Mucosa of rectum (tissue), 2 donors: Measurements from ENCODE around the gene NFATC4.

Experiments
- H3K27ac ChIP-seq, 2 donors: one replicate each; pipeline ENCODE4 v1.7.0; 2013; ENCODE audit warnings: inconsistent platforms in 2 of 2, low read depth in 2 of 2, low read length in 2 of 2
- H3K27me3 ChIP-seq, 2 donors: one replicate each; pipeline ENCODE4 v1.7.0; 2013; ENCODE audit warnings: low read length in 2 of 2; ENCODE audit not compliant: control insufficient read depth in 2 of 2, insufficient read depth in 2 of 2
- H3K36me3 ChIP-seq, 2 donors: one replicate each; pipeline ENCODE4 v1.7.0; 2013; ENCODE audit warnings: low read length in 2 of 2; ENCODE audit not compliant: control insufficient read depth in 2 of 2, insufficient read depth in 2 of 2
- H3K4me1 ChIP-seq, 2 donors: one replicate each; pipeline ENCODE4 v1.7.0; 2013; ENCODE audit warnings: low read length in 2 of 2, mild to moderate bottlenecking in 1 of 2; ENCODE audit not compliant: control insufficient read depth in 2 of 2, insufficient read depth in 2 of 2
- H3K4me3 ChIP-seq, 2 donors: one replicate each; pipeline ENCODE4 v1.7.0; 2013; ENCODE audit warnings: low read length in 2 of 2
- H3K9ac ChIP-seq, 2 donors: one replicate each; pipeline ENCODE4 v1.7.0; 2013; ENCODE audit warnings: low read length in 2 of 2, low read depth in 1 of 2, mild to moderate bottlenecking in 1 of 2
- H3K9me3 ChIP-seq, 2 donors: one replicate each; pipeline ENCODE4 v1.7.0; 2013; ENCODE audit warnings: low read length in 2 of 2; ENCODE audit not compliant: control insufficient read depth in 2 of 2
- donor health status: healthy.
- donor health status: Normal muscosa, but diverticular disease.

NFATC4 gene

DNA sequence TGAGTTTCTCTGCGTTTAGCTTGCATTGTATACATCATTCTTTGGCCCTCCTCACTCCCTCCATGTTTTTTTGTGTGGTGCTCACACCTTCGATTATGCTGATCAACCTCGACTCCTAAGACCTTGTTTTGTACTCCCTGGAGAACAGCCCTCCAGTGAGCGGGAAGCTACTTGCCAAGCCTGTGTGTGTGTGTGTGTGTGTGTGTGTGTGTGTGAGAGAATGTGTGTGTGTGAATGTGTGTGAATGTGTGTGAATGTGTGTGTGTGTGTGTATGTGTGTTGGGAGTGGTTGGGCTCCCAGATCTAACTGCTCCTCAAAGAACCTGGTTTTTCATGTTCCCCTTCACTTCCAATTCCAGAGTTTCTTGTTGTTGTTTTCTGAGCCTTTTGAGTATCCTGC lies 36.8 kb downstream of the NFATC4 start:
- Histone ChIP-seq H3K4me1 (peaks cover 4 to 8% of the 10 kb centered on the region in 2 donors), H3K9ac (no peak overlapping the region), H3K36me3 (peaks cover 0 to 11% of the 10 kb centered on the region in 2 donors), H3K4me3 (no peak overlapping the region), H3K27me3 (no peaks in the 10 kb centered on the region), H3K9me3 (no peaks in the 10 kb centered on the region), H3K27ac (no peak overlapping the region)

DNA sequence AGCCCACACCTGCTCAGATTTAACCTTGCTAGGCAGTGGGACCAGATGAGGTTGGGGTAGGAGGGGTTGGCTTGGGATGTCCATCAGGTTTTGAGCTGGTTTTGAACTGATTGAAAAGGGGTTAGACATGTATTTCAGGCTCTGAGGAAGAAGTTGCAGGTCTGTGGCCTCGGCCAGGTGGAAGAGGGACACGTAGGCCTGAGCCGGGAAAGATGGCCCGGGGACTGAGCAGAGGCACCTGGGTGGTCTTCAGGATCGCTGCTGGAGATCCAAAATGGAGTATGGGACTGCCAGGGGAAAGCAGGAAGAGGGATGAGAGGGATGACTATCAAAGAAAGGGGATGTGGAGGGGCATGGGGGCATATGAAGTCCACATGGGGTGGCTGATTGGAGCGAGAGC lies 38.4 kb downstream of the NFATC4 start:
- Histone ChIP-seq H3K4me1 (peaks cover 0 to 4% of the 10 kb centered on the region in 2 donors), H3K9ac (no peak overlapping the region), H3K9me3 (no peaks in the 10 kb centered on the region), H3K36me3 (peaks cover 9 to 19% of the 10 kb centered on the region in 2 donors), H3K27me3 (no peaks in the 10 kb centered on the region), H3K4me3 (no peak overlapping the region), H3K27ac (no peak overlapping the region)

DNA sequence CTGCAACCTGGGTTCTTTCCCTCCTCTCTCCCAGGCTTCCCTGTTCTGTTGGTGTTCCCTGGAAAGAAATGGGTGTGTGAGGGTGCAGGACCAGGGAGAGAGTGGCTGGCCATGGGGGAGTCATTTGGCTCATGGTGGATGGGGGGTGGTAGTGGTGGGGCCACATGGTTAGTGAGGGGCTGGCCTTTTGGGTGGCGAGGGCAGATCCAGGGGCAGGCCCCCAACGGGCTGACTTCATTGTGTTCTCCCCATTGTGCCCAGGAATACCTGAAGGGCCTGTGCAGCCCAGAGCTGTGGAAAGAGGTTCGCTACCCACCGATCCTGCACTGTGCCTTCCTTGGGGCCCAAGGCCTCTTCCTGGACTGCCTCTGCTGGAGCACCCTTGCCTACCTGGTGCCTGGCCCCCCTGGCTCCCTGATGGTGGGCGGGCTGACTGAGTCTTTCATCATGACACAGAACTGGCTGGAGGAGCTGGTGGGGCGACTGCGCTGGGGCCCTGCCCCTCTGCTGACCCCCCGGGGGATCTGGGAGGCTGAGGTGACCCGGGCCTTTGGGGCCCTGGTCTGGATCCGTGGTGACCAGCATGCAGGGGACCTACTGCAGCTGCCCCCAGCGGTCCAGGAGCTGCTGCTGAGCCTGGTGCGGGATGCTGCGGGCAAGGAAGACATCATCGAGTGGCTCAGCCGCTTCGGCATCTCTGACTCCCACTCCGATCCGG lies 39.8 kb downstream of the NFATC4 start:
- Histone ChIP-seq H3K9me3 (no peaks in the 10 kb centered on the region), H3K27ac (no peak overlapping the region), H3K36me3 (peaks cover 10 to 20% of the 10 kb centered on the region in 2 donors), H3K27me3 (no peaks in the 10 kb centered on the region), H3K4me1 (no peaks in the 10 kb centered on the region), H3K4me3 (no peak overlapping the region), H3K9ac (no peak overlapping the region)

DNA sequence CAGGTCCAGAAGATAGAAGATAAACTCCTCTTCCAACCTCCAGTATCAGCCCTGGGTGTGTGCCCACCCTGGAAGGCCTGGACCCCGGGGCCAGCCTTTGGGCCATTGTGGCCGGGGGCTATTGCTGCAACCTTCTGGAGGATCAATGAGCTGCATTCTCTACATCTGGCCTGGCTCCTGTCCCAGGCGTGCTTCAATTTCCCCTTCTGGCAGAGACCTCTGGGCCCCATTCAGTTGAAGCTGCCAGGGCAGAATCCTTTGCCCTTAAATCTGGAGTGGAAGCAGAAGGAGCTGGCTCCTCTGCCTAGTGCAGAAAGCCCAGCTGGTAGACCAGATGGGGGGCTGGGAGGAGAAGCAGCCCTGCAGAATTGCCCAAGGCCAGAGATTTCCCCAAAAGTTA lies 40.8 kb downstream of the NFATC4 start:
- Histone ChIP-seq H3K36me3 (peaks cover 10 to 26% of the 10 kb centered on the region in 2 donors), H3K27ac (no peak overlapping the region), H3K9me3 (no peaks in the 10 kb centered on the region), H3K4me3 (no peak overlapping the region), H3K4me1 (no peaks in the 10 kb centered on the region), H3K9ac (no peak overlapping the region), H3K27me3 (no peaks in the 10 kb centered on the region)

DNA sequence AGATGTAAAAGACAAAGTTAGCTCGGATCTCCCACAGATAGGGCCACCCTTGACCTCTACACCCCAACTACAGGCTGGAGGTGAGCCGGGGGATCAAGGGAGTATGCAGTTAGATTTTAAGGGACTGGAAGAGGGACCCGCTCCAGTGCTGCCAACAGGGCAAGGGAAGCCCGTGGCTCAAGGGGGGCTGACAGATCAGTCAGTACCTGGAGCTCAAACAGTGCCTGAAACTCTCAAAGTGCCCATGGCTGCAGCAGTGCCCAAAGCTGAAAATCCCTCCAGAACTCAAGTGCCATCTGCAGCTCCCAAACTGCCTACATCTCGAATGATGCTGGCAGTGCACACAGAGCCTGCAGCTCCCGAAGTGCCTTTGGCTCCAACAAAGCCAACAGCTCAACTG lies 41.2 kb downstream of the NFATC4 start:
- H3K4me1 ChIP-seq: no peaks in the 10 kb centered on the region

DNA sequence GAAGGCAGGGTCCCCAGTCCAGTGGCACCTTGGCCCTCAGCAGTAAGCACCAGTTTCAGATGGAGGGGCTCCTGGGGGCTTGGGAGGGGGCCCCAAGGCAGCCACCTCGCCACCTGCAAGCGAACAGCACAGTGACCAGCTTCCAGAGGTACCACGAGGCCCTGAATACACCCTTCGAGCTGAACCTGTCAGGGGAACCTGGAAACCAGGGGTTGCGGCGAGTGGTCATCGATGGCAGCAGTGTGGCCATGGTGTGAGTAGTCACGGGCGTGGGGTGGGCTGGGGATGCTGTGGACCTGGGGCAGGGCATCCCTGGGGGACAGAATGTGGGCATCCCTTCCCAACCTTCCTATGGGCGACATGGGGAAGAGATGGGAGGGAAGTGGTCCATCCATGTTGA lies 42.0 kb downstream of the NFATC4 start:
- H3K4me3 ChIP-seq: no peak overlapping the region
- H3K9me3 ChIP-seq: no peaks in the 10 kb centered on the region
- H3K36me3 ChIP-seq: peaks cover 13 to 26% of the 10 kb centered on the region in 2 donors
- H3K9ac ChIP-seq: no peak overlapping the region
- H3K27me3 ChIP-seq: no peaks in the 10 kb centered on the region
- H3K27ac ChIP-seq: no peak overlapping the region
- H3K4me1 ChIP-seq: no peaks in the 10 kb centered on the region

More for the DNA sequence above, 41.2 kb downstream of the NFATC4 start:
- no peak overlapping the region for H3K27ac ChIP-seq
- H3K36me3 ChIP-seq: peaks cover 10 to 26% of the 10 kb centered on the region in 2 donors
- no peak overlapping the region for H3K9ac ChIP-seq
- H3K4me3 ChIP-seq: no peak overlapping the region
- H3K9me3 ChIP-seq: no peaks in the 10 kb centered on the region
- no peaks in the 10 kb centered on the region for H3K27me3 ChIP-seq

DNA sequence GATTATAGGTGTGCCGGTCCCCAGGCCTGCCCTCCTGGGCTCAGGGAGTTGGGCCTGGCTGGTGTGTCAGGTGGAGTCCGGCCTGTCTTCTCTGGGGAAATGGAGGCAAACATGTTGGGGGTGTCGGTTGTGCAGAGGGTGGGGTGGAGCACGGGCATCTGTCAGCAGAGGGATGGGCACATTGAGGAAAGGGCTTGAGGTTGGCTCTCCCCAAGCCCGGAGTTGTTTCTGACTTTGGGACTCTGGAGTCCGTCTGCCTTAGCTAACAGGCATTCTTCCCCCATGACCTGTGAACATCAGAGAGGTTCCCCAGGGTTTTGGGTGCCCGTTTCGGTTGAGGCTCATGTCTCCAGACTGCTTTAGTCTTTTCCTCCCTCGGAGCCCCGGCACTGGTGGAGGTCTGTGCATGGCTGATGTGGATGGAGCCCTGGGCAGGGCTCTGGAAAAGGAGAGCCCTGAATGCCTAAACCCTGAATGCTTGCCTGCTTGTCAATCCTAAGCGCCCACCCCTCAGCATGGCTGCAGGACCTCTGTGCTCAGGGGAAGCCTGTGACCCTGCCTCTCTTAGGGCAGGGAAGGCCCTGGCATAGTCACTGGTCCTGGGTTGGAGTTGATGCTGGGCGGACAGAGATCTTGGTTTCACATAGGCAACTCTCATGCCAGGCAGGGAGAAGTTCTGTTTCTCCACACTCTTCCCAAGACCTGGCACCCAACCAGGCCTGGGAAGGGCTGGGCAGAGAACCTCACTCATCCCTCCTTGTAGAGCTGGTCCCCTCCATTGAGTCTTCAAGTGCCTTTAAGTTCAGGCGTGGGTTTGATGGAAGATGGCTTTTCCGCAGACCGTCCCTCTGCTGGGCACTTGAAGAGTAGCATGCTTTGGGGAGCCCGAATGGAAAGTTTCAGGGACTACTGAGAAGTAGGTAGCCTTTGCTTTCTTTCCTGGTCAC lies 43.7 kb downstream of the NFATC4 start:
- Histone ChIP-seq H3K27ac (no peak overlapping the region), H3K9ac (peak overlapping the region in 1 of 2 donors; percentile 1), H3K36me3 (peaks cover 13 to 26% of the 10 kb centered on the region in 2 donors)

DNA sequence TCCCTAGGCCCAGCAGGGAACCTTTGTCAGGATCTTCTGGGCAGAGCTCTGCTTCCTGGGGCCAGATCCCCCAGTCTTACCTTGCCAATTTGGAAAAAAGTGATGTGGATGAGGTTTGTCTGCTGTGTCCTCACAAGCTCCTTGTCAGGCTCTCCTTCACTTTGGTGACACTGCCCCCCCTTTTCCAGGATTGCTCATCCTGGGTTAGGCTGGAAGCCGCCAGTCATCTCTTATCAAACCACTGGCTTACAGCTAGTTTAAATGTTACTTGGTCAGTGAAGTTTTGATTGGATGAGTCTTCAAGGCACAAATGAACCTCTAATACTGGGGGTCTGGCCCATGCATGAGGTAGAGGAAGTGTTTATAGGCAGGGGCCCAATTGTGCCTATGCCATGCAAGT lies 46.1 kb downstream of the NFATC4 start:
- H3K9ac ChIP-seq: no peak overlapping the region
- no peak overlapping the region for H3K4me3 ChIP-seq
- peaks cover 9 to 10% of the 10 kb centered on the region in 2 donors for H3K4me1 ChIP-seq
- H3K36me3 ChIP-seq: peaks cover 13 to 18% of the 10 kb centered on the region in 2 donors
- H3K27ac ChIP-seq: no peak overlapping the region
- no peaks in the 10 kb centered on the region for H3K9me3 ChIP-seq
- no peaks in the 10 kb centered on the region for H3K27me3 ChIP-seq

More for the DNA sequence above, 43.7 kb downstream of the NFATC4 start:
- no peak overlapping the region for H3K4me3 ChIP-seq
- no peaks in the 10 kb centered on the region for H3K27me3 ChIP-seq
- no peaks in the 10 kb centered on the region for H3K4me1 ChIP-seq
- H3K9me3 ChIP-seq: no peaks in the 10 kb centered on the region

DNA sequence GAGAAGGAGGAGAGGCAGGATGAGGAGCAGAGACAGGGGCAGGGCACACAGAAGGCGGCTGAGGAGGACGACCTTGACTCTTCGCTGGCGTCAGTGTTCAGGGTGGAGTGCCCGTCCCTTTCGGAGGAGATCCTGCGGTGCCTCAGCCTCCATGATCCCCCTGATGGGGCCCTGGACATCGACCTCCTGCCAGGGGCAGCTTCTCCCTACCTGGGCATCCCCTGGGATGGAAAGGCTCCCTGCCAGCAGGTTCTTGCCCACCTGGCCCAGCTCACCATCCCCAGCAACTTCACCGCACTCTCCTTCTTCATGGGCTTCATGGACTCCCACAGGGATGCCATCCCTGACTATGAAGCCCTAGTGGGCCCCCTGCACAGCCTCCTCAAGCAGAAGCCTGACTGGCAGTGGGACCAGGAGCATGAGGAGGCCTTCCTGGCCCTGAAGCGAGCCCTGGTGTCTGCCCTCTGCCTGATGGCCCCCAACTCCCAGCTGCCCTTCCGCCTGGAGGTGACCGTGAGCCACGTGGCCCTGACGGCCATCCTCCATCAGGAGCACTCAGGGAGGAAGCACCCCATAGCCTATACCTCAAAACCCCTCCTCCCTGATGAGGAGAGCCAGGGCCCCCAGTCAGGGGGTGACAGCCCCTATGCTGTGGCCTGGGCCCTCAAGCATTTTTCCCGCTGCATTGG lies 46.9 kb downstream of the NFATC4 start:
- Histone ChIP-seq H3K9ac (no peak overlapping the region), H3K27me3 (no peaks in the 10 kb centered on the region), H3K4me1 (peaks cover 11 to 13% of the 10 kb centered on the region in 2 donors), H3K27ac (no peak overlapping the region), H3K4me3 (no peak overlapping the region), H3K9me3 (no peaks in the 10 kb centered on the region), H3K36me3 (peaks cover 13 to 15% of the 10 kb centered on the region in 2 donors)
